GM15510 (cell line): Measurements from ENCODE around the gene FYB1.

Experiments used
- POLR2A ChIP-seq: IDR thresholded peaks from 3 replicates; pipeline ENCODE4 v1.6.1; 2011; ENCODE audit warnings: borderline replicate concordance; ENCODE audit not compliant: insufficient read length; ENCODE audit errors: extremely low read depth

The FYB1 gene

DNA sequence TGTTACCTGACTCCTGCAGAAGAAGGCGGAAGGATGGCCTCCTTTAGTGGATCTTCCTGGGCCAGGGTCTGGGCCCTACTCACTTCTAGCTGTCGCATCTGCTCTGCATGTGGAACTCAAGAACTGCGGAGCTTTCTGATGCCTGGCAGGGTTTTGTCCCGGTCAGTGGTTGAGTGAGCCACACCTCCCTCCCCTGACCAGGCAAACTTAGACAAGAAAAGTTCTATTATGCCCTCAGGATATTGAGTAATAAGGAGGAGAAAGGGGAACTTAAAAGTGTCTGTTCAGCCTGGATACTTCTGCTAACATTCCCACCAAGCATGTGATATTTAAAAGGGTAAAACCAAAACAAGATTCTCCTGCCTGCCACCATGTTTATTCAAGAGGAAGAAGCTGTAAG is at the start of gene FYB1:
FYB1 (minus strand) TSS at position 127 of the 400 bp plus-strand sequence. CDS start 16,603 bp downstream, outside the sequence.
- TF ChIP-seq POLR2A: no peak

- no peak for TF ChIP-seq POLR2A
Observed at GRCh38 chr5:39267186-39267585, 47.8 kb upstream of the FYB1 start.

GRCh38 chr5:39266442-39266841 is 47.1 kb upstream of the FYB1 start:
- TF ChIP-seq POLR2A: no peak

DNA sequence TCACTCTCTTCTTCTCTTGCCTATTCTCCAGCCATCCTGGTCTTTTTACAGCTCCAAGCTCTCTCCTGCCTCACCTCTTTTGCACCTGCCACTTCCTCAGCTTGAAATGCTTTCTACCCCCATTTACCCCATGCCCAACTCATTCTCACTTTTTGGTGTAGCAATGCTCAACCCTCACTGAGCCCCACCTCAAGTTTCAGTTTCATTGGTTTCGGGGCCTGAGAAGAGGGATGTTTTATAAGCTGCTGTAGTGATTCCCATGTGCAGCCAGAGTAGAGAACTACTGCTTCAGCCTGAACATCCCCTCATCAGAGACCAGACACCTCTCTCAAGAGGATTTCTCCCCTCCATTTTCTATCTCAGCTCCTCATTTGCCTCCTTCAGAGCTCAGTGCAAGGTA is 45.2 kb upstream of the FYB1 start:
- TF ChIP-seq POLR2A: no peak

GRCh38 chr5:39262981-39263380 is 43.6 kb upstream of the FYB1 start:
- no peak for TF ChIP-seq POLR2A

DNA sequence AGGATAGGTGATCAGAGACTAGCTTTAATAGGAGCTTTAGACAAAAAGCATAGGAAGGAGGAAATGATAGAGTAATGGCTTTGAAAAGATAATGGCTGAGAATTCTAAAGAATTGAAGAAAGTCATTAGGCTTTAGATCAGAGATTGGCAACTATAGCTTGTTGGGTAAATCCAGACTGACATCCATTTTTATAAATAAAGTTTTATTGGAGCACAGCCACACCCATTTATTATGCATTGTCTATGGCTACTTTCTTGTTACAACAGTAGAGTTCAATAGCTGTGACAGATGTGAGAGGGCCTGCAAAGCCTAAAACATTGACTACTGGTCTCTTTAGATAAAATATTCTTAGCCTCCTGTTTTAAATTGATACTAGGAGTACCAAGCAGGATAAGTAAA is 40.7 kb upstream of the FYB1 start:
- no peak for TF ChIP-seq POLR2A

- no peak for TF ChIP-seq POLR2A
Observed at GRCh38 chr5:39257554-39257953, 38.2 kb upstream of the FYB1 start.

GRCh38 chr5:39256477-39257235 is 37.3 kb upstream of the FYB1 start:
- TF ChIP-seq POLR2A: no peak

DNA sequence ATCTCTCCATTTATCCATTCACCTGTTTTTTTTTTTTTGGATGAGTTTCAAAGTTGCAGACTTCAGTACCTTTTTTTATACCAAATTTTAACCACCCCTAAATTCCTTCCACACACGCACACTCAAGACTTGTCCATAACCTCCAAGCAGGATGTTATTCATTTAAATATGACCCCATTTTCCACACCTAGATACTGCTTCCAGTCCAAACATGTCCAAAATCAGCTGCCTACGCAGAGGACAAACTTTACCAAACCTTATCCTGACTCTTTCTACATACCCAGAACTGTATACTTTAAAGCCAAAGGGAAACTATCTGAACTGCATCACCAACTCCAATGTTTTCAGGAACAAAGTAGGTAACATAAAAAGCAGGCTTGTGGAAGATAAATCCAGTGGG is 36.0 kb upstream of the FYB1 start:
- TF ChIP-seq POLR2A: no peak

DNA sequence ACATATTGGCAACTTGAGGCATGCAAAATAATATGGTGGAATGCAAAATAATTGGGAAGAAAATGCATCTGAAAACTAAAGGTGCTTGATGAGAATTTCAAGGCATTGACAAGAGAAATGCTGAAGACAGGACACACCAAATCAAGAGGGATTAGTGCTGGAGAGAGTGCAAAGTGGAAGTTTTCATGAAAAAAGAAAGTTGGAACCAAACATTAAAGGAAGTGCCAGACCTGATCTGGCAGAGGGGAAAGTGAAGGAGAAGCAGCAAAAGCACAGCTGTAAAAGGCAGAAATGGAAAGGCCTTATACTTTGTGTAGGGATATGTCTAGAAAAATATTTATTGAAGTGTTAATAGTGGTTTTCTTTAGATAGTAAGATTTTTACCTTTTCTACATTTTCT is 35.3 kb upstream of the FYB1 start:
- TF ChIP-seq POLR2A: no peak

GRCh38 chr5:39253196-39253595 is 33.8 kb upstream of the FYB1 start:
- TF ChIP-seq POLR2A: no peak

DNA sequence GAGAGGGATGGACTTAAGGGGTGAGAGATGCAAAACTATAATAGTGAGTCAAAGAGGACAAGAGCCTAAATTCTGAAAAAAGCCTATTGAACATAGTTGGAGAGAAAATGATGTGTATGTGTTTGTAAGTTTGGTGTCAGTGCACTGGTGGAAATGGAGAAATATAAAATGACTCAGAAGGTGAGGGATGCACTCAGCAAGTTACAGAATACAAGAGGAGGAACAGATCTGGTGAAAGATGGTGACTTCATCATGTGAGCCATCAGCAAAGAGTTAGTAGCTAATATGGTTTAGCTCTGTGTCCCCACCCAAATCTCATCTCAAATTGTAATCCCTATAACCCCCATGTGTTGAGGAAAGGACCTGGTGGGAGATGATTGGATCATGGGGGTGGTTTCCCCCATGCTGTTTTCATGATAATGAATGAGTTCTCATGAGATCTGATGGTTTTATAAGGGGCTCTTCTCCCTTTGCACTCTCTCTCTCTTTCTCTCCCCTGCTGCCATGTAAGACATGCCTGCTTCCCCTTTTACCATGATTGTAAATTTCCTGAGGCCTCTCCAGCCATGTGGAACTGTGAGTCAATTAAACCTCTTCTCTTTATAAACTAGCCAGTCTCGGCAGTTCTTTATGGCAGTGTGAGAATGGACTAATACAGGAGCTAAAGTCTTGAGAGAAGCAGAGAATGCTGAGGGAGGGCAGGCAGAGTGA is 30.4 kb upstream of the FYB1 start:
- TF ChIP-seq POLR2A: no peak

GRCh38 chr5:39249069-39249468 is 29.7 kb upstream of the FYB1 start:
- no peak for TF ChIP-seq POLR2A

DNA sequence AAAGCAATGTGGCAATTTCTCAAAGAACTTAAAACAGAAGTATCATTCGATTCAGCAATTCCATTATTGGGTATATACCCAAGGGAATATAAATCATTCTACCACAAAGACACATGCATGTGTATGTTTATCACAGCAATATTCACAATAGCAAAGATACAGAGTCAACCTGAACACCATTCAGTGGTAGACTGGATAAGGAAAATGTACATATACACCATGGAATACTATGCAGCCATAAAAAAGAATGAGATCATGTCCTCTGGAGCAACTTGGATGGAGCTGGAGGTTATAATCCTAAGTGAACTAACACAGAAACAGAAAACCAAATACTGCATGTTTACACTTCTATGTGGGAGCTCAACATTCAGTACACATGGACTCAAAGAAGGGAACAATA is 21.4 kb upstream of the FYB1 start:
- no peak for TF ChIP-seq POLR2A

DNA sequence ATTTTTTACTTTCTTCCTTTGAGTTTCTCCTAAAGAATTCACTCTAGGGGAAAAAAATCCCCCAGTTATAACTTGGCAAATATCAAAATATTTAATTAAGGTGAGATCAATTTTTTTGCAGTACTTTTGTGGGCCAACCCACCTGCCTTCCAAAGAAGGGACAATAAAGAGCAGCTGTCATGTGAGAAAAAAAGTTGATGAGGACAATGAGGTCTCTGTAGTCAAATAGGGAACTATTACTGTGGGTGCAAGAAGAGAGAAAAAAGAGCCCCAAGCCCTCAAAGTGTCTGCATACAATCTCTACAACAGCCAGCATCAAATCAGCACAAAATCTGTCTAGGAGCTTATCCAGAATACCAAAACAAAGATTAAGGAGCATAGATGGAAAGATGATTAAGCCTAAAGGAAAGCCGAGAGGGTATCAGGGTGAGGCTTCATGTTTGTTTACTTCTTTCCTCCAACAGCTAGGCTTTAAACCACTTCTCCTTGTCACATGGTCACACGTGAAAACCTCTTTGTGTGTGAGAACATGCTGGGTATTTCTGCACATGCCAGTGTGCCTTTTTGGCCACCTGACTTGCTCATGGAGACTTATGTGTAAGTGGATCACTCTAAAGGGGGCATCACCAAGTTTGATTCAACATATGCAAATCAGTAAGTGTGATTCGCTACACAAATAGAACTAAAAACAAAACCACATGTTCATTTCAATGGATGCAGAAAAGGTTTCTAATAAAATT is 19.2 kb upstream of the FYB1 start:
- TF ChIP-seq POLR2A: no peak
